Astrocyte (in vitro differentiated cells and primary cell): ENCODE results near the gene SYT3. TPM values are rescaled to one million over a fixed set of nuclear protein-coding genes. Genes with fewer than 3 reads are reported as not detected.

ENCODE experiments used
- DNase-seq: peaks from one replicate; pipeline ENCODE4 v3.0.0-alpha.2; 2010; ENCODE audit warnings: low read depth
- FAIRE-seq: peaks from 2 replicates; lab custom pipeline; 2011; peaks lifted over from hg19 to GRCh38; lab: Jason Lieb, UNC
- H2AFZ ChIP-seq: 2 replicates; pipeline ENCODE4 v1.6.0; 2012; ENCODE audit warnings: low read depth, low read length, inconsistent platforms
- H3K27ac ChIP-seq: 2 replicates; pipeline ENCODE4 v1.5.1; 2011; ENCODE audit warnings: low read depth, low read length, inconsistent platforms
- H3K27me3 ChIP-seq: 2 replicates; pipeline ENCODE4 v1.6.0; 2011; ENCODE audit warnings: low read length, inconsistent platforms; ENCODE audit not compliant: insufficient read depth
- H3K36me3 ChIP-seq: 2 replicates; pipeline ENCODE4 v1.5.1; 2011; ENCODE audit warnings: low read length, inconsistent platforms; ENCODE audit not compliant: insufficient read depth
- H3K4me1 ChIP-seq: 2 replicates; pipeline ENCODE4 v1.5.1; 2011; ENCODE audit warnings: low read length, inconsistent platforms; ENCODE audit not compliant: insufficient read depth
- H3K4me2 ChIP-seq: 2 replicates; pipeline ENCODE4 v1.6.0; 2012; ENCODE audit warnings: low read length, inconsistent platforms
- H3K4me3 ChIP-seq: 2 replicates; pipeline ENCODE4 v1.5.1; 2011; ENCODE audit warnings: low read depth, mild to moderate bottlenecking, low read length, inconsistent platforms; ENCODE audit not compliant: insufficient read depth
- H3K79me2 ChIP-seq: 2 replicates; pipeline ENCODE4 v1.6.0; 2012; ENCODE audit warnings: mild to moderate bottlenecking, low read length, inconsistent platforms; ENCODE audit not compliant: insufficient read depth
- H3K9ac ChIP-seq: 2 replicates; pipeline ENCODE4 v1.6.0; 2012; ENCODE audit warnings: mild to moderate bottlenecking, low read length, inconsistent platforms
- H3K9me3 ChIP-seq: 2 replicates; pipeline ENCODE4 v1.5.1; 2012; ENCODE audit warnings: low read depth, mild to moderate bottlenecking, low read length, inconsistent platforms; ENCODE audit not compliant: insufficient read depth
- H4K20me1 ChIP-seq: 2 replicates; pipeline ENCODE4 v1.6.0; 2012; ENCODE audit warnings: low read length, inconsistent platforms; ENCODE audit not compliant: insufficient read depth
- H3K27ac Mint-ChIP-seq: one replicate; pipeline ENCODE4 v1.8.0; 2021; ENCODE audit warnings: mild to moderate bottlenecking, mixed read lengths; ENCODE audit not compliant: unreplicated experiment
- H3K27me3 Mint-ChIP-seq: one replicate; pipeline ENCODE4 v1.8.0; 2021; ENCODE audit warnings: low read depth, mixed read lengths; ENCODE audit not compliant: unreplicated experiment
- H3K36me3 Mint-ChIP-seq: one replicate; pipeline ENCODE4 v1.8.0; 2021; ENCODE audit warnings: low read depth, mixed read lengths; ENCODE audit not compliant: unreplicated experiment
- H3K4me1 Mint-ChIP-seq: one replicate; pipeline ENCODE4 v1.8.0; 2021; ENCODE audit warnings: low read depth, mixed read lengths; ENCODE audit not compliant: unreplicated experiment
- H3K4me3 Mint-ChIP-seq: one replicate; pipeline ENCODE4 v1.8.0; 2021; ENCODE audit warnings: mild to moderate bottlenecking, moderate library complexity, mixed read lengths; ENCODE audit not compliant: unreplicated experiment
- H3K9me3 Mint-ChIP-seq: one replicate; pipeline ENCODE4 v1.8.0; 2021; ENCODE audit warnings: mild to moderate bottlenecking, mixed read lengths; ENCODE audit not compliant: unreplicated experiment
- CTCF ChIP-seq: IDR thresholded peaks from 2 replicates; pipeline ENCODE4 v1.5.1; 2011; ENCODE audit warnings: low read depth, mild to moderate bottlenecking, inconsistent platforms, low read length, moderate library complexity; ENCODE audit not compliant: insufficient read depth
- EZH2 ChIP-seq: IDR thresholded peaks from 2 replicates; pipeline ENCODE4 v1.6.1; 2012; ENCODE audit warnings: mild to moderate bottlenecking, low read length, inconsistent platforms; ENCODE audit not compliant: insufficient read depth
- total RNA-seq: library from RNA; stranded (reverse); gene quantifications from 2 replicates; pipeline ENCODE4 v1.2.1, GENCODE V29; 2021

Gene SYT3
- total RNA-seq, 1 donor from 2014 or later, result not detected

- Histone ChIP-seq H3K9me3 (no peaks in the 10 kb centered on the region), H3K27me3 (peaks cover 7% of the 10 kb centered on the region), H3K27ac (no peak overlapping the region), H3K9ac (no peak overlapping the region), H3K36me3 (no peaks in the 10 kb centered on the region), H3K4me1 (no peaks in the 10 kb centered on the region), H3K79me2 (no peaks in the 10 kb centered on the region), H3K4me2 (no peak overlapping the region), H4K20me1 (no peaks in the 10 kb centered on the region), H2AFZ (no peak overlapping the region), H3K4me3 (no peak overlapping the region)
- H3K9me3 Mint-ChIP-seq, result peaks cover 33% of the 10 kb centered on the region
- no peak for DNase-seq
- H3K27ac Mint-ChIP-seq, result no peak overlapping the region
- H3K27me3 Mint-ChIP-seq, result no peaks in the 10 kb centered on the region
- no peak for FAIRE-seq
- TF ChIP-seq EZH2 (no peak), CTCF (no peak)
- H3K36me3 Mint-ChIP-seq, result no peaks in the 10 kb centered on the region
- H3K4me3 Mint-ChIP-seq, result no peak overlapping the region
- H3K4me1 Mint-ChIP-seq, result no peaks in the 10 kb centered on the region
Measured at GRCh38 chr19:50640368-50640767, 687 bp upstream of the SYT3 start.

GRCh38 chr19:50638600-50638999 lies 1.1 kb downstream of the SYT3 start:
- H3K4me3 Mint-ChIP-seq, result no peak overlapping the region
- H3K36me3 Mint-ChIP-seq, result no peaks in the 10 kb centered on the region

More at GRCh38 chr19:50638600-50638999, 1.1 kb downstream of the SYT3 start:
- H3K9me3 Mint-ChIP-seq, result peaks cover 37% of the 10 kb centered on the region
- Histone ChIP-seq H3K36me3 (no peaks in the 10 kb centered on the region), H3K79me2 (no peaks in the 10 kb centered on the region), H3K4me2 (no peak overlapping the region), H3K27me3 (peaks cover 7% of the 10 kb centered on the region), H3K4me3 (no peak overlapping the region), H3K9me3 (no peaks in the 10 kb centered on the region), H3K4me1 (no peaks in the 10 kb centered on the region), H3K27ac (no peak overlapping the region), H4K20me1 (no peaks in the 10 kb centered on the region), H2AFZ (no peak overlapping the region), H3K9ac (no peak overlapping the region)
- no peak overlapping the region for H3K27ac Mint-ChIP-seq
- DNase-seq, result no peak
- FAIRE-seq, result no peak
- no peaks in the 10 kb centered on the region for H3K27me3 Mint-ChIP-seq
- TF ChIP-seq CTCF (no peak), EZH2 (no peak)
- H3K4me1 Mint-ChIP-seq, result no peaks in the 10 kb centered on the region
